K562 (cell line): ENCODE data around the gene GRIN2D. TPM values are rescaled to one million over a fixed set of nuclear protein-coding genes. Genes with fewer than 3 reads are reported as not detected.

Experiments used
- ATAC-seq: fragments of 200-7000 bp; cut with Tn5 transposase; 3 replicates; pipeline ENCODE4 v1.9.1; 2020; ENCODE audit warnings: moderate library complexity
- BruUV-seq: library from RNA; stranded (reverse); fragments of 400-500 nt; replicated peaks from 2 replicates; lab custom pipeline; 2021; lab: Mats Ljungman, UMichigan
- CTCF ChIA-PET: fragments of 300-600 bp; formaldehyde crosslinking; extraction: SDS; loops from one replicate; lab custom pipeline; 2021; ENCODE audit warnings: low intra/inter-chr PET ratio; lab: Yijun Ruan, JAX
- POLR2A ChIA-PET: fragments of 300-600, 350-650 bp; sonication (Branson Sonifier 250); formaldehyde crosslinking; extraction: SDS; loops from one replicate; lab custom pipeline; 2021; ENCODE audit warnings: antibody characterized with exemption, inconsistent platforms; lab: Yijun Ruan, JAX
- DNase-seq, 4 experiments: peaks; one replicate each; pipeline versions ENCODE4 v3.0.0 to v3.0.0-alpha.2; 2011 to 2018; ENCODE audit warnings: low spot score in 3 of 4, mixed read lengths in 3 of 4; ENCODE audit errors: extremely low read depth in 1 of 4
- FAIRE-seq: peaks from 2 replicates; lab custom pipeline; 2011; peaks lifted over from hg19 to GRCh38; lab: Jason Lieb, UNC
- H2AFZ ChIP-seq: 2 replicates; pipeline ENCODE4 v1.6.0; 2011; ENCODE audit warnings: low read depth, low read length, control low read depth, inconsistent platforms
- H3K27ac ChIP-seq: fragments of 200-600 bp; 3 replicates; pipeline ENCODE4 v1.8.0; 2011; ENCODE audit warnings: low read depth, mild to moderate bottlenecking, control low read depth, inconsistent platforms, low read length, moderate library complexity, mixed read lengths; ENCODE audit errors: extremely low read depth
- H3K27me3 ChIP-seq, 2 experiments: fragments of 300-600 bp in 1 of 2; 2 replicates in 1 of 2; 3 replicates in 1 of 2; pipeline versions ENCODE4 v1.6.0 to v1.8.0; 2011; ENCODE audit warnings: inconsistent platforms in 2 of 2, low read length in 2 of 2, mild to moderate bottlenecking in 1 of 2, mixed read lengths in 1 of 2, moderate library complexity in 1 of 2; ENCODE audit not compliant: control insufficient read depth in 2 of 2, insufficient read depth in 2 of 2
- H3K36me3 ChIP-seq: fragments of 300-600 bp; 3 replicates; pipeline ENCODE4 v1.8.0; 2011; ENCODE audit warnings: mild to moderate bottlenecking, low read length, inconsistent platforms; ENCODE audit not compliant: control insufficient read depth, insufficient read depth
- H3K4me1 ChIP-seq, 2 experiments: fragments of 200-600 bp in 1 of 2; replicated peaks in 1 of 2; 2 replicates in 1 of 2; 3 replicates in 1 of 2; pipeline versions ENCODE4 v1.5.1 to v1.8.0; 2011; ENCODE audit warnings: inconsistent platforms in 2 of 2, low read length in 2 of 2, mild to moderate bottlenecking in 1 of 2, mixed read lengths in 1 of 2, moderate library complexity in 1 of 2; ENCODE audit not compliant: control insufficient read depth in 2 of 2, insufficient read depth in 2 of 2
- H3K4me2 ChIP-seq: 2 replicates; pipeline ENCODE4 v1.6.1; 2011; ENCODE audit warnings: low read length, control low read depth, inconsistent platforms, mixed read lengths; ENCODE audit not compliant: insufficient read depth
- H3K4me3 ChIP-seq: fragments of 200-600 bp; sonication (generic), shearing (Covaris generic); 2 replicates; pipeline ENCODE4 v1.5.1; 2016; ENCODE audit warnings: control low read depth, inconsistent platforms
- H3K79me2 ChIP-seq: fragments of 200-600 bp; 3 replicates; pipeline ENCODE4 v1.8.0; 2011; ENCODE audit warnings: low read length, inconsistent platforms; ENCODE audit not compliant: control insufficient read depth, insufficient read depth
- H3K9ac ChIP-seq, 2 experiments: 2 replicates each; pipeline versions ENCODE4 v1.6.0 to v1.6.1; 2011; ENCODE audit warnings: low read depth in 2 of 2, low read length in 2 of 2, control low read depth in 1 of 2, inconsistent platforms in 1 of 2, mild to moderate bottlenecking in 1 of 2, mixed read lengths in 1 of 2; ENCODE audit not compliant: insufficient read depth in 1 of 2
- H3K9me1 ChIP-seq: one replicate; pipeline ENCODE4 v1.6.0; 2011; ENCODE audit warnings: inconsistent platforms, mild to moderate bottlenecking, low read length, moderate library complexity; ENCODE audit not compliant: control insufficient read depth, insufficient read depth
- H3K9me3 ChIP-seq: replicated peaks from 2 replicates; pipeline ENCODE4 v1.5.1; 2011; ENCODE audit warnings: low read depth, low read length, inconsistent platforms; ENCODE audit not compliant: control insufficient read depth, insufficient read depth
- H4K20me1 ChIP-seq: replicated peaks from 2 replicates; pipeline ENCODE4 v1.6.1; 2011; ENCODE audit warnings: low read length, inconsistent platforms, mixed read lengths; ENCODE audit not compliant: control insufficient read depth, insufficient read depth
- BHLHE40 ChIP-seq: IDR thresholded peaks from 2 replicates; pipeline ENCODE4 v1.6.1; 2011; ENCODE audit warnings: low read length, improper control_type of control experiment
- BRD9 ChIP-seq: fragments of 450-650 bp; IDR thresholded peaks from 2 replicates; pipeline ENCODE4 v1.6.1; 2018; ENCODE audit warnings: low read depth; ENCODE audit not compliant: partially characterized antibody
- EWSR1 ChIP-seq: fragments of 450-650 bp; IDR thresholded peaks from 2 replicates; pipeline ENCODE4 v1.6.1; 2018; ENCODE audit warnings: borderline replicate concordance, mild to moderate bottlenecking, low read depth, moderate library complexity; ENCODE audit not compliant: partially characterized antibody
- HLTF ChIP-seq: fragments of 450-650 bp; IDR thresholded peaks from 2 replicates; pipeline ENCODE4 v1.6.1; 2016
- IRF1 ChIP-seq: sonication (generic); formaldehyde crosslinking; IDR thresholded peaks from 2 replicates; pipeline ENCODE4 v1.8.0; 2022; ENCODE audit warnings: missing genetic modification reagents, mild to moderate bottlenecking, borderline replicate concordance
- MCM3 ChIP-seq: fragments of 450-650 bp; IDR thresholded peaks from 2 replicates; pipeline ENCODE4 v1.6.1; 2016
- PCBP2 ChIP-seq: fragments of 200-400 bp; formaldehyde crosslinking; IDR thresholded peaks from 2 replicates; pipeline ENCODE4 v1.6.1; 2018; ENCODE audit warnings: low read length, low read depth, mild to moderate bottlenecking, moderate library complexity; ENCODE audit not compliant: poor library complexity, severe bottlenecking
- SRSF3 ChIP-seq: fragments of 200-400 bp; formaldehyde crosslinking; IDR thresholded peaks from 2 replicates; pipeline ENCODE4 v1.6.1; 2016; ENCODE audit warnings: mild to moderate bottlenecking, low read length, moderate library complexity; ENCODE audit not compliant: insufficient read depth
- ZC3H8 ChIP-seq: fragments of 450-650 bp; IDR thresholded peaks from 2 replicates; pipeline ENCODE4 v1.6.1; 2017
- ZHX1 ChIP-seq: fragments of 150-350 bp; conservative IDR thresholded peaks from 2 replicates; pipeline ENCODE4 v1.6.1; 2014; ENCODE audit warnings: low read length
- WGBS: fragments of 100-300 bp; shearing (Covaris generic); methylation state at CpG from one replicate; pipeline ENCODE4 v1.1.6; 2016; ENCODE audit warnings: low coverage, mixed read lengths; ENCODE audit not compliant: insufficient coverage; ENCODE audit errors: missing lambda C conversion rate; 5-methylcytosine and 5-hydroxymethylcytosine counted together
- in situ Hi-C: fragments of 300-500 bp; cut with MboI; formaldehyde crosslinking; loops from 4 replicates; pipeline ENCODE4 v1.15.0; 2018; ENCODE audit warnings: inconsistent platforms, mixed read lengths
- intact Hi-C: fragments of 100-400 bp; cut with micrococcal nuclease; formaldehyde crosslinking; loops from 2 replicates; pipeline ENCODE4 v1.14.2; 2022
- polyA plus RNA-seq, 8 experiments: library from polyadenylated mRNA; depleted of rRNA in 4 of 8; stranded (reverse) in 5 of 8; unstranded in 3 of 8; fragments of >200 nt; fragmentation: Nextera tagmentation in 2 of 8; fragmentation: Illumina TruSeq in 1 of 8; extraction: Ambion mirVana in 2 of 8; extraction: Trizol in 1 of 8; gene quantifications; 2 replicates each; pipeline versions ENCODE4 v1.2.1 to v1.2.3, GENCODE V29; 2011 to 2014; ENCODE audit warnings: inconsistent platforms in 1 of 8, missing spikeins in 1 of 8
- total RNA-seq, 7 experiments: library from RNA; depleted of rRNA in 6 of 7; stranded (reverse); fragments of >200 nt in 6 of 7; fragmentation: Illumina TruSeq in 2 of 7; extraction: Trizol in 2 of 7; gene quantifications; 2 replicates each; pipeline versions ENCODE4 v1.2.1 to v1.2.3, GENCODE V29; 2011 to 2021; ENCODE audit warnings: low replicate concordance in 1 of 7

Gene GRIN2D
- total and polyA plus RNA-seq, 9 of the 15 experiments (the other 6 are each of a cell fraction or from before 2014, with no cell fraction given): 0.32 to 31.5 (median 1.8) TPM

- intact Hi-C loops: no loop called here
- peaks cover 2% of the 10 kb centered on the region for H3K9me1 ChIP-seq
- H3K27me3 ChIP-seq: no peaks in the 10 kb centered on the region
- no peak overlapping the region for H3K27ac ChIP-seq
- no peaks in the 10 kb centered on the region for H3K79me2 ChIP-seq
- peaks cover 0 to 8% of the 10 kb centered on the region in 2 experiments; a peak in 3 of 5 replicates for H3K4me1 ChIP-seq
- no peaks in the 10 kb centered on the region for H3K9me3 ChIP-seq
- CTCF ChIA-PET: no interaction called here
- H2AFZ ChIP-seq: peak overlapping the region; percentile 1; the same call in 1 of the 2 replicates
- no peak for DNase-seq
- POLR2A ChIA-PET: interaction anchor here (0.8 to 2.2 kb wide), 2 partner anchors 12 to 16 kb away, joined by 3 to 7 read pairs; partner anchors contain the start of gene TMEM143
- no TSS peak for BruUV-seq
- H3K4me2 ChIP-seq: no peak overlapping the region
- FAIRE-seq: peak; percentile 73
- 69% methylated on average over 5 of the region's 5 CpGs for WGBS
- in situ Hi-C loops: no loop called here
- no peak overlapping the region for H3K9ac ChIP-seq
- H4K20me1 ChIP-seq: no peaks in the 10 kb centered on the region
- no peak overlapping the region for H3K4me3 ChIP-seq
- H3K36me3 ChIP-seq: peaks cover 25% of the 10 kb centered on the region; the same call in 2 of the 3 replicates
- peak; percentile 70 for ATAC-seq
- TF ChIP-seq PCBP2: no peak
- no peak for TF ChIP-seq EWSR1
- TF ChIP-seq ZC3H8: no peak
- TF ChIP-seq MCM3: no peak
- no peak for TF ChIP-seq HLTF
- TF ChIP-seq ZHX1: no peak
- no peak for TF ChIP-seq BRD9
- no peak for TF ChIP-seq BHLHE40
- no peak for TF ChIP-seq SRSF3
- TF ChIP-seq IRF1 (CRISPR knock-in tag): no peak
- TF ChIP-seq, all 486 proteins: peak for 0
Measured at GRCh38 chr19:48379058-48379457, 14.4 kb upstream of the GRIN2D start.
